ENCODE results near the gene SLC34A3.

The SLC34A3 gene

GRCh38 chr9:137281345-137282116, 50.8 kb downstream of the SLC34A3 start:
- peak in 1 of 10 donors; percentile 76 for DNase-seq
- intact Hi-C loops (cut with DNase I) = no loop called here
